G401 (cell line): ENCODE data around the gene KCNH4. TPM values are rescaled to one million over a fixed set of nuclear protein-coding genes. Genes with fewer than 3 reads are reported as not detected.

Source experiments
- DNase-seq: peaks from one replicate; pipeline ENCODE4 v3.0.0-alpha.2; 2015; ENCODE audit warnings: low spot score
- in situ Hi-C: cut with HindIII; loops from 2 replicates; pipeline ENCODE4 v1.10.0; 2016; ENCODE audit warnings: low sequenced_read_pairs, mixed read lengths
- total RNA-seq: library from RNA; depleted of rRNA; stranded (reverse); fragments of >200 nt; shearing (Covaris generic); gene quantifications from 2 replicates; pipeline ENCODE4 v1.2.3, GENCODE V29; 2014

Gene KCNH4
- total RNA-seq, 1 experiment from 2014 or later, result not detected

- in situ Hi-C loops, result no loop called here
- no peak for DNase-seq
Measured at GRCh38 chr17:42126836-42127235, 54.1 kb downstream of the KCNH4 start.

DNA sequence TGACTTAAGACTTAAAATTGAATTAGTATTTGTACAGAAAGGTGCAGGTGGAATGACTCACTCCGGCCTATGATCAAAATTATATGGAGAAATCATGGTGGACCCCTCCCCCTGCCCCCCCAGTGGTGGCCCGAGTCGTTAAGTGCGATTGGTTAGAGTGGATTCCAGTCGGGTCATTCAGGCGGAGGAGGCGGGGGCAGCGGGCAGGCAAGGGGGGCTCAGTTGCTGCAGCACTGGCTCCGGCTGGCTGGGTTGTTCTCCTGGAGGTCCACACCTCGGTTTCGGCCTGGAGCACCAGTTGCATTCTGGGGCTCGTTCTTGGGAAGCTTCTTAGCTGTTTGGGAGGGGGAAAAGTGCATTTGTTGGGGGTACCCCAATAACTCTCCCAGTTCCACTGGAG, 55.4 kb downstream of the KCNH4 start:
- no peak for DNase-seq
- in situ Hi-C loops, result no loop called here

DNA sequence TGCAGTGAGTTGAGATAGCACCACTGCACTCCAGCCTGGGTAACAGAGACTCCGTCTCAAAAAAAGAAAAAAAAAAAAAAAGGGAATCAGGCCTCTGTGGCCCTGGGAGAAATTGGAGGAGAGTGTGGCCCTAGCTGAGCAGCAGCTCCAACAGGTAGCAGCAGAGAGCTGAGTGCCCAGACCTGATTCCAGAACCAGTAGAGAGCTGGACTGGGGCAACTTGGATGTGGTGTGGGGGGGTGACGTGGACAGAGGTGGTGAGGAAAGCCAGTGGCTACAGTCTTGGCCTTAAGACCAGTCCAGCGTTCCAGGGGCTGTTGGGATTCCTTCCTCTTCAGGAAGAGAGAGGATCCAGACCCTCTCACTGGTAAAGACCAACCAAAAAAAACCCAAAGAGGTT, 56.7 kb downstream of the KCNH4 start:
- DNase-seq, result no peak
- in situ Hi-C loops, result no loop called here

DNA sequence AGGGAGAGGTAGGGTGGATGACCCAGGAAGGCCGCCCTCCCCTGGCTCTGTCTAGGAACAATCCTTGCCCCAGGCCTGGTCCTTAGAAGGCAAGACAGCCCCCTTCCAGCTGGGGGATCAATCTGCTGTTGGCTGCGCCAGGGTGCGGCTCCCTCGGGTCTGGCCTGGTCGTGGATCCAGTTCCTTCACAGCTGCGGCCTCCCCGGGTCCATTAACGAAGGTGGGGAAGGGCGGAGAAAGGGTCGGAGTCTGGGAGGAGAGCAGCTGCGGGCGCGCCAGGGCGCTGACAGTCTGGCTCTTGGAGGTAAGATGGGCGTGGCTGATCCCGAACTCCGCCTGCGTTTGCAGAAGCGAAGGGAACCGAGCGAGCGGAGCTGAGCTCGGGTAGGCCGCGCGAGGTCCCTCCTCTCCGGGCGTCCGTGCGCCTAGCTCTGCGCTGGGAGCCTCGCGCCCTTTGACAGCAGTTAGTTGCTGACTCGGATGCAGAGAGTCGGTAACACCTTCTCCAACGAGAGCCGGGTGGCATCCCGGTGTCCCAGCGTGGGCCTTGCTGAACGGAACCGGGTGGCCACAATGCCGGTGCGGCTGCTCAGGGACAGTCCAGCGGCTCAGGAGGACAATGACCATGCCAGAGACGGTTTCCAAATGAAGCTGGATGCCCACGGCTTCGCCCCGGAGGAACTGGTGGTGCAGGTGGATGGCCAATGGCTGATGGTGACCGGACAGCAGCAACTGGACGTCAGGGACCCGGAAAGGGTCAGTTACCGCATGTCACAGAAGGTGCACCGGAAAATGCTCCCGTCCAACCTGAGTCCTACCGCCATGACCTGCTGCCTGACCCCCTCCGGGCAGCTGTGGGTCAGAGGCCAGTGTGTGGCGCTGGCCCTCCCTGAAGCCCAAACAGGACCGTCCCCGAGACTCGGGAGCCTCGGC, 58.3 kb downstream of the KCNH4 start, which contains the start of gene HSPB9:
HSPB9 (plus strand) TSS at position 434 of the 933 bp plus-strand sequence; CDS start at position 481, 47 bp downstream.
- in situ Hi-C loops, result no loop called here
- DNase-seq, result no peak

DNA sequence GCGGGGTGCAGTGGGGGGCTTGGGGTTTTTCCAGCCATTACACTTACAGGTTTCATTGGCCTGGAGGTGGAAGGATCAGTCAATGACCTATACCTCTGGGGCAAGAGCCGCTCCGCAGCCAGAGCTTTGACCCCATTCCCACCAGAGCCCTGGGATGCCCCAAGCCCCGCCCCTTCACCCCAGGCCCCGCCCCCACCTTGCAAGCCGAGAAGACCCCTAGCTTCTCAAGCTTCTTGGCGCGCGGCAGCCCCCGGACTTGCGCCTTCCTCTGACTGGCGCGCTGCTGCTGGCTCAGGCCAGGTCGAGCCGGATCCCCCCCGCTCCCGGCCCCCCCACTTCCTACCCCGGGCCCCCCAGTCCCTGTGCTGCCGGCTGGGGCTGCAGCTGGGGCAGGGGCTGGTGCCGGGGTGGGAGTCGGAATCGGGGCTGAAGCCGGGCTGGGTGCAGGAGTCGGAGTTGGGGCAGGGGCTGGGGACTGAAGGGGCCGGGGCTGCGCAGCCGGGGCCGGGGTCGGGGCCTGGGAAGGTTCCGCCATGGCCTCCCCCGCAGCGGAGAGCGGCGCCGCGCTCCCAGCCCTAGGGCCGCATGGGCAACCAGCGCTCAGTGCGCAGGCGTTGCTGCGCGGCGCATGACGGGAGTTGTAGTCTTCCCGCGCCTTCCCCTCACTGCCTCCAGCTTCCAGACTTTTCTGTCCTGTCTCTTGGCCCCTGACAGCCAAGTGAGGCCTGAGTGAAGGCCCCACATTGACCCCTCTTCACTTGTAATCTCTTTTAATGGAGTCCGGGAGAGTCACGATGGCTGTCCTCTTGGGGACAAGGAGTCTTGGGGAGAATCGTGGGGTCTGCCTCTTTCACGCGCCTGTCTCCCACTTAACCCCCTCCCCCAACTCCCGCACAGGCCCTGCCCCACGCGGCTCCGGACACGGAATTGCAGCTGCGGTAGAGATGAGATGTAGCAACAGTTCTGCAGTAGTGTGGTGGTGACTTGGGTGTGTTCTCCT, 59.9 kb downstream of the KCNH4 start, which contains the start of gene KAT2A:
KAT2A (minus strand) TSS at position 598 of the 1,000 bp plus-strand sequence; CDS start at position 535, 63 bp downstream.
- in situ Hi-C loops, result no loop called here
- DNase-seq, result peak; percentile 85

GRCh38 chr17:42120161-42120769, 60.7 kb downstream of the KCNH4 start:
- DNase-seq, result no peak
- in situ Hi-C loops, result no loop called here

DNA sequence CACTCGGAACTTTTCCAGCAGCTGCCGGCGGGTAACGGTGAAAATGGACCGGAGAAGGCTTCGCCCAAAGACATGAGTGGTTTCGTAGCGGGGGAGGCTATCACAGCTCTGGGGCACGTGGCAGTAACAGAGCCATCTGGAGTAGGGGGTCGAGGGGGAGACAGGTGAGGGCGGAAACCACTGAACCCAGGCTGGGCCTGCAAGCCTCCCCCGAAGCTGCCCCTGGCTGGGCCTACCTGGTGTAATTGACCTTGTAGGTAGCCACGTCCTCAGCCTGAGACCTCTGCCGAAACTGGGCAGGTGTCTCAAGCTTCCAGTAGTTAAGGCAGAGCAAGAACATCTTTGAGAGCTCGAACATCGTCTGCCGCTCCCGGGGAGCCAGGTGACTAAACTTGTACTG, 61.6 kb downstream of the KCNH4 start:
- in situ Hi-C loops, result no loop called here
- DNase-seq, result no peak

DNA sequence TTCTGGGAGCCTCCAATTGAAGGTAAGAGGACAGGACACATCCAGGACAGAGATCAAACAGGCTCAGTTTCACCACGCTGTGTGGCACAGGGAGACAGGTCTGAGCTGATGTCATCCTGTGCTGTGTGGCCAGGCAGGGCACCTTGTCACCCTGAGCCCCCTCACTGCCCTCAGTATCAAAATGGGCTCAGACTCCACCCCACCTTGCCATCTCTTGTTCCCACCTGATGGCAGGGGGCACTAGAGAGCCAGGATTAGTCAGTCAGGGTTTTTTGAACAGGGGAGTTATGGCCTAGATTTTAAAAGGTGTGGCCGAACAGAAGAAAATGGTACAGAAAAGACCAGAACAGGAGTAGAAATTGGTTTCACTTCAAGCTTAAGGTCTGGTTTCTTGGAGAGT, 62.4 kb downstream of the KCNH4 start:
- in situ Hi-C loops, result no loop called here
- DNase-seq, result no peak

- in situ Hi-C loops, result no loop called here
- DNase-seq, result no peak
Measured at GRCh38 chr17:42118126-42118510, 62.8 kb downstream of the KCNH4 start.

- in situ Hi-C loops, result no loop called here
- DNase-seq, result no peak
Measured at GRCh38 chr17:42117397-42118125, 63.4 kb downstream of the KCNH4 start.

GRCh38 chr17:42116705-42117396, 64.1 kb downstream of the KCNH4 start:
- DNase-seq, result peak; percentile 90

DNA sequence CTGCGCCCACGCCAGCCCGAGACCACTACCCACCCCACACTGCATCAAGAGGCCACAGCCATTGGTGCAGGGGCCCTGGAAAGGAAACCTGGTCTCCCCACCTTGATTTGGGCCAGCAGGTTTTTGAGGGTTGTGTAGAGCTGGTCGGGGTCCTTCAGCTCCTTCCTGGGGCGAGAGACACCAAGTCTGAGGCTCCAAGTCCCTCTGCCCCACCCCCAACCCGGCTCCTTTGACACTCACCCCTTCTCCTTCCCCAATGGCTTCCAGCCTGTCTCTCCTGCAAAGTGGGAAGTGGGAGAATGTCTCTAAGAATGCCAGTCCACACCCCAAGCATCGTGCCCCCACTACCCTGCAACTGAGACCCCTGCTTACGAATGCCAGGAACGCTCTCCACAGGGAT, 66.8 kb downstream of the KCNH4 start:
- in situ Hi-C loops, result no loop called here
- no peak for DNase-seq

More at GRCh38 chr17:42116705-42117396, 64.1 kb downstream of the KCNH4 start:
- in situ Hi-C loops, result no loop called here

GRCh38 chr17:42113293-42114069, 67.5 kb downstream of the KCNH4 start:
- no peak for DNase-seq
- in situ Hi-C loops, result no loop called here

DNA sequence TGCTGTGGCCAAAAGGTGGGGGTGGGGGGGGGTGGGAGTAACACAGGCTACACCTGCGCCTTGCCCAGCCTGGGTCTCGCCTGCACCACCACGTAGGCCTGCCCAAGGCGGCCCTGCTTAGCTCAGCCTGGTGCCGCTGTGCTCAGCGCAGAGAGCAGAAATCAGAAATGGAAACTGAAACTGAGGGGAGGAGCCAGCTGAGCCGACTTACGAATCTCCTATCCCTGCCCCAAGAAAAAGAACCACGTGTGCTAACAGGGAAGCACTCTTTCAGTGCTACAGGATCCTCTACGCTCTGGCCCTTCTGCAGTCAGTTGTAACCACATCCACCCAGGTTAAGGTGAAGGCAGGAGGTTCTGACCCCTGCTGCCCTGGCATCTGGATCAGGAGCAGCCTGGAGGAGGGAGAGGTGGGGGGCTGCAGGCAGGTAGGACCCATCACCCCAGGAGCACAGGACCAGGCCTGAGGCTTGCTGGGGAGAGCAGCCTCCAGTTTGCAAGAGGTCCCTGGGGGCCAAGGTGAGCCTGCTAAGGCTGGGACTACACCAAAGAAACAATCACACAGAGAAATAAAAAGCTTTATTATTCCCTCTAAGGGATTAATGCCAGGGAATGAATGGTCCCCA, 68.3 kb downstream of the KCNH4 start, which contains the start of gene DHX58:
DHX58 (minus strand) TSS at position 163 of the 625 bp plus-strand sequence. CDS start 822 bp downstream, outside the sequence.
- in situ Hi-C loops, result no loop called here
- peak; percentile 71 for DNase-seq

DNA sequence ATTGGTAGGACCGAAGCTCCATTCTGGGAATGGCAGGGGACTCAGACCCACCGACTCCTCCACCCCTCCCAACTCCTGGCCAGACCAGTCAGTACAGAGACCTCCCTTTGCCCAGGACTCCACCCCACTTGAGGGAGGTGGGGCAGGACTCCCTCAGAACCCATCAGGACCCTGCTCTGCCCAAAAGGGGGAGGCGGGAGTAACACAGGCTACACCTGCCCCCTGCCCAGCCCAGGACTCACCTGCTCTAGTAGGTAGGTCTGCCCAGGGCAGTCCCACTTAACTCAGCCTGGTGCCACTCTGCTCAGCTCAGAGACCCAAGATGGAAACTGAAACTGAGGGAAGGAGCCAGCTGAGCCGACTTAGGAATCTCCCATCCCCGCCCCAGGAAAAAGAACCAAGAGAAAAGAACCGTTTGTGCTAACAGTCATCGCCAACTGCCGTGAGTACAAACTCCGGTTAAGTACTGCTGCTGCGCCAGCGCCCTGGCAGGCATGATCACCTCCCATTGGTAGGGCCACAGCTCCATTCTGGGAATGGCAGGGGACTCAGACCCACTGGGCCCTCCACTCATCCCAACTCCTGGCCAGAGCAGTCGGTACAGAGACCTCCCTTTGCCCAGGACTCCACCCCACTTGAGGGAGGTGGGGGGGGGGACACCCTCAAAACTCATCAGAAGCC, 68.9 kb downstream of the KCNH4 start:
- DNase-seq, result no peak
- in situ Hi-C loops, result no loop called here

GRCh38 chr17:42111265-42111636, 69.7 kb downstream of the KCNH4 start:
- no peak for DNase-seq
- in situ Hi-C loops, result no loop called here
